Uterus (tissue), 4 donors: Measurements from ENCODE around the gene TIFAB. TPM values are rescaled to one million over a fixed set of nuclear protein-coding genes. Genes with fewer than 3 reads are reported as not detected.

Source experiments
- DNase-seq, 2 donors: peaks; one replicate each; pipeline ENCODE4 v3.0.0-alpha.2; 2019 to 2020
- H3K27ac ChIP-seq, 2 donors: fragments of 200-600 bp; sonication (generic); 1 replicate in 1 of 2; 2 replicates in 1 of 2; pipeline ENCODE4 v1.5.1; 2016 to 2018
- H3K27me3 ChIP-seq, 2 donors: fragments of 200-600 bp; sonication (generic); one replicate each; pipeline ENCODE4 v1.5.1; 2018 to 2019; ENCODE audit warnings: control low read depth in 1 of 2
- H3K36me3 ChIP-seq, 2 donors: fragments of 200-600 bp; sonication (generic); one replicate each; pipeline ENCODE4 v1.5.1; 2019; ENCODE audit warnings: control low read depth in 1 of 2
- H3K4me1 ChIP-seq, 2 donors: fragments of 200-600 bp; sonication (generic); one replicate each; pipeline ENCODE4 v1.5.1; 2018 to 2019; ENCODE audit warnings: control low read depth in 1 of 2
- H3K4me3 ChIP-seq, 2 donors: fragments of 200-600 bp; sonication (generic); 1 replicate in 1 of 2; 2 replicates in 1 of 2; pipeline ENCODE4 v1.5.1; 2018 to 2019; ENCODE audit warnings: mild to moderate bottlenecking in 1 of 2
- H3K9me3 ChIP-seq, 2 donors: fragments of 200-600 bp; sonication (generic); one replicate each; pipeline ENCODE4 v1.5.1; 2019; ENCODE audit warnings: control low read depth in 1 of 2
- POLR2A ChIP-seq, 2 donors: fragments of 450-650 bp; IDR thresholded peaks; one replicate each; pipeline ENCODE4 v1.6.1; 2016; ENCODE audit warnings: antibody characterized with exemption in 2 of 2, mild to moderate bottlenecking in 1 of 2, moderate library complexity in 1 of 2
- intact Hi-C: fragments of 100-400 bp; cut with DNase I; formaldehyde crosslinking; loops from one replicate; pipeline ENCODE4 v1.15.1; 2023; ENCODE audit warnings: low total_unique reads
- total RNA-seq, 4 donors: library from RNA; depleted of rRNA in 3 of 4; stranded (reverse); fragments of >200 nt in 3 of 4; gene quantifications; one replicate each; pipeline versions ENCODE4 v1.1.0 to v1.2.4, GENCODE V29; 2014 to 2023
- TF ChIP-seq, protein P1 (sequence below), 4 experiments: fragments of 200-600 bp in 2 of 4; fragments of 450-650 bp in 2 of 4; sonication (generic) in 2 of 4; IDR thresholded peaks; one replicate each; pipeline ENCODE4 v1.5.1; 2016 to 2019; ENCODE audit warnings: antibody characterized with exemption in 4 of 4, mild to moderate bottlenecking in 2 of 4, moderate library complexity in 1 of 4
- donor health status: DM: yes; HTN: yes; CAD: no.

The TIFAB gene
- total RNA-seq, 4 donors from 2014 or later, result 0.28 TPM; not detected in 3

DNA sequence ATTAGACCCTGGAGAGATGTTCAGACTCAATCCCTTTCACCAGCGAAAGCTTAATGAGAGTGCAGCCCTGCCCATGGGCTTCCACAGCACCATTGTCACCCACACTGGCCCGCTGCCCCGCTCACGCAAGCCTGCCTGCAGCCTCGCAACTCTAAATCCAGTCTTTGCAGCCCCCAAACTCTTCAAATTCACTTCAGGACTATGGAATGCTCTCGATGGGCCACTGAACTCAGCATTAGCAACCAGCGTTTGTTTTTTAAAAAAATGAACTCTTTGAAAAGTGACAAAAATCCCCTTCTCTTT is 22.1 kb downstream of the TIFAB start:
- H3K4me1 ChIP-seq, result no peaks in the 10 kb centered on the region
- H3K36me3 ChIP-seq, result no peaks in the 10 kb centered on the region
- no peaks in the 10 kb centered on the region for H3K27me3 ChIP-seq
- no peak overlapping the region for H3K27ac ChIP-seq
- no peak for TF ChIP-seq POLR2A (IDR thresholded peaks at IDR 0.05)
- TF ChIP-seq, protein P1, sequence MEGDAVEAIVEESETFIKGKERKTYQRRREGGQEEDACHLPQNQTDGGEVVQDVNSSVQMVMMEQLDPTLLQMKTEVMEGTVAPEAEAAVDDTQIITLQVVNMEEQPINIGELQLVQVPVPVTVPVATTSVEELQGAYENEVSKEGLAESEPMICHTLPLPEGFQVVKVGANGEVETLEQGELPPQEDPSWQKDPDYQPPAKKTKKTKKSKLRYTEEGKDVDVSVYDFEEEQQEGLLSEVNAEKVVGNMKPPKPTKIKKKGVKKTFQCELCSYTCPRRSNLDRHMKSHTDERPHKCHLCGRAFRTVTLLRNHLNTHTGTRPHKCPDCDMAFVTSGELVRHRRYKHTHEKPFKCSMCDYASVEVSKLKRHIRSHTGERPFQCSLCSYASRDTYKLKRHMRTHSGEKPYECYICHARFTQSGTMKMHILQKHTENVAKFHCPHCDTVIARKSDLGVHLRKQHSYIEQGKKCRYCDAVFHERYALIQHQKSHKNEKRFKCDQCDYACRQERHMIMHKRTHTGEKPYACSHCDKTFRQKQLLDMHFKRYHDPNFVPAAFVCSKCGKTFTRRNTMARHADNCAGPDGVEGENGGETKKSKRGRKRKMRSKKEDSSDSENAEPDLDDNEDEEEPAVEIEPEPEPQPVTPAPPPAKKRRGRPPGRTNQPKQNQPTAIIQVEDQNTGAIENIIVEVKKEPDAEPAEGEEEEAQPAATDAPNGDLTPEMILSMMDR (IDR thresholded peaks at IDR 0.05), result no peak
- intact Hi-C loops, result no loop called here
- no peak overlapping the region for H3K4me3 ChIP-seq
- DNase-seq, result no peak
- H3K9me3 ChIP-seq, result no peaks in the 10 kb centered on the region

DNA sequence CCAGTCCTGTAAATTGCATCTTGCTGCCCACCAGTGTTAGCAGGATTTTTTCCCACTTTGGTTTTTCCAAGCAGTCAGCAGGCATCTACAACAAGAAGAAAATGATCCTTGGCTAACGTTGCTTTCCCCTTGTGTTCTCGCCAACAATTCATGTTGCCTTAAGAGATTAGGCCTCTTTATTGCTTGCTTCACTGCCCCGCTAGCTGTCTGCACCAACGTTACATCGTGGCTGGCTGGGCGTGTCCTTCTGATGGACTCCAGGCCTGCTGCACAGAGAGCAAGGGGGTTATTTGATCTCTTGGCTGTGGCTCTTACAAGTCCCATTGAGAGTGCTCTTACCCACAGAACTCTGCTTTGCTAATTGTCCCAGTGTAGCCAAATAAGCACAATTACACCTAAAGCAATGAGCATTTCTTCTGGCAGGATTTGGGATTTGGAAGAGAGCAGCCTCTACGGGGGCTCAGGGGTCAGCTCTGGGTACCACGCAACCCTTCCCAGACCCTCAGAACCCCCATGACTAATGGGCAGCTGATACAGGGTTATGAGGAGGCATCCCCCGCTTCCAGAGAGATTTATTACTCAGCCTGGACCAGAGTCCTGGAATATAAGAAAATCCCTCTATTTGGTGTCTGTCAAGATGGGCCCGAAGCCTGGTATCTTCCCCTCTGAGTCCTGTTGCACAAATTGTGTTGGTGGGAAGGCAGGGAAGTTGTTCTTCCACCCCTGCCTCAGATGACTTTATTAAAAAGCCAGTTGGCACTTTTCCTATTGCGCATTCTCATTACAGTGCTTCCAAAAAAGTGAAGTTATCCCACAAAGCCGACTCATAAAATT is 22.6 kb downstream of the TIFAB start:
- DNase-seq, result no peak
- Histone ChIP-seq H3K9me3 (no peaks in the 10 kb centered on the region), H3K27me3 (no peaks in the 10 kb centered on the region), H3K27ac (no peak overlapping the region), H3K36me3 (no peaks in the 10 kb centered on the region), H3K4me3 (no peak overlapping the region), H3K4me1 (no peaks in the 10 kb centered on the region)
- intact Hi-C loops, result no loop called here
- TF ChIP-seq, protein P1 (IDR thresholded peaks at IDR 0.05), result no peak
- no peak for TF ChIP-seq POLR2A (IDR thresholded peaks at IDR 0.05)

DNA sequence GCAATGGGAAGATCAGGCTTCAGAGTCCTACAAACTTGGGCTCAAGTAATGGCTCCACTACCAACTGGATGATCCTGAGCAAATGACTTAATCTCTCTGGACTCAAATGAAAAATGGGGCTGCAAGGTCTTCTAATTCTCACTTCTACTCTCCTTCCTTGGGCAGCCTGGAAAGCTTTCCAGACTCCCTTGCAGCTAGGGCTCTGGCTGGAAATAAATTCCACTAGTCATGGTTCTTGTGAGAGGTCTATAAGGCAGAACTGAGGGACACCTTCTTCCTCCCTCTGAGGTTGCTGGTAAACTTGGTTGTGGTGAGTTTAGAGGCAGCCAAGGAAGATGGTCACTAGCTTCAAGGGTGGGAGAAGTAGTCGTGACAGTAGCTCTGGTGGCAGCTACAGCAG is 23.6 kb downstream of the TIFAB start:
- H3K36me3 ChIP-seq, result no peaks in the 10 kb centered on the region
- no peak overlapping the region for H3K4me3 ChIP-seq
- H3K4me1 ChIP-seq, result no peaks in the 10 kb centered on the region
- TF ChIP-seq, protein P1 (IDR thresholded peaks at IDR 0.05), result no peak
- TF ChIP-seq POLR2A (IDR thresholded peaks at IDR 0.05), result no peak
- H3K27me3 ChIP-seq, result no peaks in the 10 kb centered on the region
- DNase-seq, result no peak
- no peaks in the 10 kb centered on the region for H3K9me3 ChIP-seq
- no peak overlapping the region for H3K27ac ChIP-seq
- intact Hi-C loops, result no loop called here

DNA sequence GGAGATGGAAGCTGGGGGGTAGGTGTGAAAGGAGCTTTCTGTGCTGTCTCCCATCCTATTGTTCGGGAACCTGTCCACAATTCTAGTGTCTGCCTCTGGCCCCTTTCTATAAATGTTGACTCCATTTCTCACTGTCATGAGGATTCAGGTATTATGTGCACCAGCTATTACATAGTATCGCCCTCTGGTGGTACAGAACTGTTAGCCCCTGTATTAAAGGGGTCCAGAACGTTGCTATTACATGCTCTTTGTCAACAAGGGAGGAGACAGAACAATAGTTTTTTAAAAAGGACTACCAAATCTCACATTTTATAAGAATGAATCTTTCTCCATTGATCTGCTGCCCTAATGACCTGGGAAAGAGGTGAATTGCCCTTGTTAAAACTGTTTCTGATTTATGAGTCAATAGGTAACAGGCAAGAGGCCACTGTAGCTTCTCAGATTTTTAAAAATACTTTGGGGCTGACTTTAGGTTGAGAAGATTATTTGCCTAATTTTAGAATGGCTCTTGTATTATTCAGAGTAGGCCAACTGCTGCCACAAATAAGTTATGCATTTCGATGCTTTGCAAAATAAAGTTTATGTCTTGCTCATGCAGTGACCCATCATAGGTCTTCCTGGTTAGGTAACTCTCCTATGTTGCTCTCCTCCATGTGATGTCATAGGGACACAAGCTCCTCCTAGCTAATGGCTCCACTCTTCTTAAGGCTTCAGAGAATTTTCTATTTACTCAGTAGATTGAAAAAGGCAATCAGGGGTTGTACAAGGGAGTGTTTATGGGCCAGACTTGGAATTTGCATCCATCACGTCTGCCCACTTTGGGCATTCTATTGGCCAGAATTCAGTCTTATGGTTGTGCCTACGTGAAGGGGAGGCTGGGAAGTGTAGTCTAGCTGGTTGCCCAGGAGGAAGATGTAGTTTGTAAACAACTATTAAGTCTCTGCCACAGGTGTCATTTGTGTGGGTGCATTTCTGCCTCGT is 25.8 kb downstream of the TIFAB start:
- Histone ChIP-seq H3K9me3 (no peaks in the 10 kb centered on the region), H3K27ac (no peak overlapping the region), H3K4me3 (no peak overlapping the region), H3K4me1 (no peaks in the 10 kb centered on the region), H3K36me3 (no peaks in the 10 kb centered on the region), H3K27me3 (no peaks in the 10 kb centered on the region)
- TF ChIP-seq, protein P1 (IDR thresholded peaks at IDR 0.05), result peak in 1 of 4 experiments; percentile 27
- no peak for TF ChIP-seq POLR2A (IDR thresholded peaks at IDR 0.05)
- intact Hi-C loops, result no loop called here
- no peak for DNase-seq

DNA sequence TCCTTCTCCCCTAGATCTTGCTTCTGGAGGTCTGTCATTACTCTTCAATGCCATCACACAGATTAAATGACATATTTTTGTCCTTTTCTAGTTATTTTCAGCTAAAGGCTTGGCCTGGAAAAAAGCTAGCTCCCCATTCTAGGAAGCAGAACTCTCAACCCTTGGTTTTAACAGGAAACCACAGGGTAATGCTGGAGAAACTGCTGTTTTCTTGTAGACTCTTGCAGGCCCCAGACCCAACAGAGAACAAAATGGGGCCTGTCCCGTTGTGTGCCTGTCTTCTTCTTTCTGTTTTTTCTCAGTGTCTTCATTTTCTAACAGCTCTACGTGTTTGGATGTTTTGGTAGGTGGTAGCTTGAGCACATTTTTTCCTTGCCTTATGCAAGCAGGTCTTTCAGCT is 26.5 kb downstream of the TIFAB start:
- no peaks in the 10 kb centered on the region for H3K36me3 ChIP-seq

More for the DNA sequence above, 26.5 kb downstream of the TIFAB start:
- intact Hi-C loops, result no loop called here
- TF ChIP-seq POLR2A (IDR thresholded peaks at IDR 0.05), result no peak
- TF ChIP-seq, protein P1 (IDR thresholded peaks at IDR 0.05), result no peak
- DNase-seq, result no peak
- no peak overlapping the region for H3K27ac ChIP-seq
- H3K9me3 ChIP-seq, result no peaks in the 10 kb centered on the region
- H3K4me3 ChIP-seq, result no peak overlapping the region
- H3K27me3 ChIP-seq, result no peaks in the 10 kb centered on the region
- no peaks in the 10 kb centered on the region for H3K4me1 ChIP-seq
